Measurements from ENCODE around the gene STK16.

- no peak for TF ChIP-seq SMC3 (IDR thresholded peaks at IDR 0.05; ENCODE audit: low read depth, low read length)
- no peak for TF ChIP-seq POLR2A (IDR thresholded peaks at IDR 0.05; ENCODE audit: low read depth, low read length)
- TF ChIP-seq CTCF (conservative IDR thresholded peaks at IDR 0.05; ENCODE audit: low read depth, low read length) = no peak
- no peak for TF ChIP-seq BHLHE40 (IDR thresholded peaks at IDR 0.05; ENCODE audit: low read depth, low read length)
- TF ChIP-seq RCOR1 (IDR thresholded peaks at IDR 0.05; ENCODE audit: insufficient replicate concordance, low read length) = no peak
- TF ChIP-seq USF2 (IDR thresholded peaks at IDR 0.05; ENCODE audit: low read depth, low read length) = no peak
- no peak for TF ChIP-seq CEBPB (IDR thresholded peaks at IDR 0.05; ENCODE audit: low read depth, low read length)
- TF ChIP-seq NFE2L2 (IDR thresholded peaks at IDR 0.05; ENCODE audit: low read depth, low read length) = no peak
- TF ChIP-seq RAD21 (IDR thresholded peaks at IDR 0.05; ENCODE audit: low read length) = no peak
Measured at GRCh38 chr2:219204425-219205164, 40.7 kb upstream of the STK16 start.

Measured in IMR-90 (cell line).